ENCODE measurements around the gene TXNL4B.

DNA sequence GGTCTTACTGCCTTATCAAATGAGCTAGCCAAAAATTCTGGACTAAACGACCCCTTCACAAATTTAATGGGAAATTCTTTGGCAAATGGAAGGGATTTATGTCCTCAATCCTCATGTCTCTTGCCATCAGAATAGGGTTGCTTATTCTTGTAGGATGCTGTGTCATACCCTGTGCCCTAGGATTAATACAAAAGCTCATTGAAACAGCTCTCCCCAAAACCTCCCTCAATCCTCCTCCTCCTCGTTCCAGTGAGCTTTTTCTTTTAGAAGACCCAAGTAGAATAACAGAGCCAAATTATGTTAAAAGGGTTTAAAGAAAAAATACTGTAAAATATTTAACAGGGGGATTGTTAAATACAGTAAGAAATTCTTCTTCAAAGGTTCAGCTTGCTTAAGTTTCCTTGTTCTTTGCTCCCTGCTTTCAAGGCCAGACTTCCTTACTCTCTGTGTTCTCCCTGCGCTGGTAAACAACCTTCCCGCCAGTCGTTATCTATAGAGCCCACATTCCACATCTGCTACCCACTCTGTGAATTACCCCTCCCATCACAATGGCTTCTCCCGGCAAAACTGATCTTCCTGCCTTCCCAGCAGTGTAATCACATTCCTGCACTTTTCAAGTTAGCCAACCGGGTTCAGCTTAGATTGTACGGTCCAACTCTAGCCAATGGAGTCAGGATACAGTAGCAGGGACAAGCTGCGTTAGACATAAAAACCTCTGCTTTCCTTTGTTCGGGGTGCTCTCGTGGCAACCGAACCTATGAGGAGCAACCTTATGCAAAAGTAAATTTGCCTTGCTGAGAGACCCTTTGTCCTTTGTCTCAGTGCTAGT lies 20.7 kb downstream of the TXNL4B start:
- TF ChIP-seq, protein P1, sequence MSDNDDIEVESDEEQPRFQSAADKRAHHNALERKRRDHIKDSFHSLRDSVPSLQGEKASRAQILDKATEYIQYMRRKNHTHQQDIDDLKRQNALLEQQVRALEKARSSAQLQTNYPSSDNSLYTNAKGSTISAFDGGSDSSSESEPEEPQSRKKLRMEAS (IDR thresholded peaks at IDR 0.05; ENCODE audit: low read depth, low read length), result no peak
- no peak for TF ChIP-seq CTCF (IDR thresholded peaks at IDR 0.05; ENCODE audit: low read depth, low read length)
